Measurements from ENCODE around the gene PTPRS.

PTPRS gene

GRCh38 chr19:5334824-5335500 is 5.7 kb downstream of the PTPRS start:
- no peak for DNase-seq (ENCODE audit: low spot score)
- in situ Hi-C loops (cut with MboI; ENCODE audit: low pct_unique_long_range_greater_than_20kb, low sequenced_read_pairs, unreplicated experiment) = no loop called here
- TF ChIP-seq CTCF (IDR thresholded peaks at IDR 0.05; ENCODE audit: extremely low read depth, insufficient read depth, missing control alignments) = no peak

- no peak for TF ChIP-seq CTCF (IDR thresholded peaks at IDR 0.05; ENCODE audit: extremely low read depth, insufficient read depth, missing control alignments)
- in situ Hi-C loops (cut with MboI; ENCODE audit: low pct_unique_long_range_greater_than_20kb, low sequenced_read_pairs, unreplicated experiment) = no loop called here
- DNase-seq (ENCODE audit: low spot score) = no peak
These were observed 6.3 kb downstream of the PTPRS start for GRCh38 chr19:5334366-5334739.

GRCh38 chr19:5333581-5334365 is 6.8 kb downstream of the PTPRS start:
- no peak for TF ChIP-seq CTCF (IDR thresholded peaks at IDR 0.05; ENCODE audit: extremely low read depth, insufficient read depth, missing control alignments)
- DNase-seq (ENCODE audit: low spot score) = no peak
- in situ Hi-C loops (cut with MboI; ENCODE audit: low pct_unique_long_range_greater_than_20kb, low sequenced_read_pairs, unreplicated experiment) = no loop called here

GRCh38 chr19:5332501-5332900 is 8.1 kb downstream of the PTPRS start:
- no peak for TF ChIP-seq CTCF (IDR thresholded peaks at IDR 0.05; ENCODE audit: extremely low read depth, insufficient read depth, missing control alignments)
- in situ Hi-C loops (cut with MboI; ENCODE audit: low pct_unique_long_range_greater_than_20kb, low sequenced_read_pairs, unreplicated experiment) = no loop called here

GRCh38 chr19:5331790-5332189 is 8.8 kb downstream of the PTPRS start:
- no peak for TF ChIP-seq CTCF (IDR thresholded peaks at IDR 0.05; ENCODE audit: extremely low read depth, insufficient read depth, missing control alignments)

More at GRCh38 chr19:5332501-5332900, 8.1 kb downstream of the PTPRS start:
- no peak for DNase-seq (ENCODE audit: low spot score)

GRCh38 chr19:5330307-5330720 is 10.3 kb downstream of the PTPRS start:
- TF ChIP-seq CTCF (IDR thresholded peaks at IDR 0.05; ENCODE audit: extremely low read depth, insufficient read depth, missing control alignments) = no peak
- in situ Hi-C loops (cut with MboI; ENCODE audit: low pct_unique_long_range_greater_than_20kb, low sequenced_read_pairs, unreplicated experiment) = no loop called here
- peak; percentile 81 for DNase-seq (ENCODE audit: low spot score)

More at GRCh38 chr19:5331790-5332189, 8.8 kb downstream of the PTPRS start:
- DNase-seq (ENCODE audit: low spot score) = no peak
- in situ Hi-C loops (cut with MboI; ENCODE audit: low pct_unique_long_range_greater_than_20kb, low sequenced_read_pairs, unreplicated experiment) = no loop called here
